Gastrocnemius medialis (tissue), 4 donors: ENCODE results near the gene B3GNT3.

Experiments
- CTCF ChIP-seq, 5 experiments: fragments of 450-650 bp in 3 of 5; fragments of 200-600 bp in 2 of 5; sonication (generic) in 2 of 5; IDR thresholded peaks in 4 of 5; conservative IDR thresholded peaks in 1 of 5; 1 replicate in 4 of 5; 2 replicates in 1 of 5; pipeline ENCODE4 v1.5.1; 2016 to 2019; ENCODE audit warnings: antibody characterized with exemption in 5 of 5, mild to moderate bottlenecking in 3 of 5, moderate library complexity in 3 of 5
- POLR2A ChIP-seq, 2 donors: fragments of 450-650 bp; IDR thresholded peaks; one replicate each; pipeline ENCODE4 v1.6.1; 2017; ENCODE audit warnings: antibody characterized with exemption in 2 of 2, mild to moderate bottlenecking in 2 of 2, moderate library complexity in 2 of 2

GRCh38 chr19:17841810-17842662 is 47.1 kb downstream of the B3GNT3 start:
- no peak for TF ChIP-seq CTCF (IDR thresholded peaks at IDR 0.05 in 4 of 5, conservative IDR thresholded peaks at IDR 0.05 in 1 of 5)
- TF ChIP-seq POLR2A (IDR thresholded peaks at IDR 0.05), result no peak
